H1 (cell line): ENCODE results near the gene TBX3. TPM values are rescaled to one million over a fixed set of nuclear protein-coding genes. Genes with fewer than 3 reads are reported as not detected.

Experiments used
- CTCF ChIA-PET: fragments of 300-600 bp; sonication (Branson Sonifier 250); formaldehyde crosslinking; loops from one replicate; lab custom pipeline; 2021; ENCODE audit not compliant: partially characterized antibody; lab: Charles Lee
- POLR2A ChIA-PET: fragments of 300-600 bp; sonication (Branson Sonifier 250); formaldehyde crosslinking; loops from one replicate; lab custom pipeline; 2021; ENCODE audit warnings: inconsistent platforms; ENCODE audit not compliant: partially characterized antibody; lab: Charles Lee
- DNase-seq, 2 experiments: peaks; one replicate each; pipeline versions ENCODE4 v3.0.0 to v3.0.0-alpha.2; 2010 to 2022; ENCODE audit warnings: low spot score in 2 of 2, low read depth in 1 of 2, mixed read lengths in 1 of 2
- FAIRE-seq: peaks from 2 replicates; lab custom pipeline; 2011; peaks lifted over from hg19 to GRCh38; lab: Jason Lieb, UNC
- H2AFZ ChIP-seq: 2 replicates; pipeline ENCODE4 v1.8.1; 2012; ENCODE audit warnings: low read length, inconsistent platforms
- H2AK5ac ChIP-seq: 2 replicates; pipeline ENCODE4 v1.6.1; 2013; ENCODE audit warnings: low read depth, low read length
- H2BK120ac ChIP-seq: replicated peaks from 2 replicates; pipeline ENCODE3; 2013; ENCODE audit warnings: low read depth, low read length, inconsistent platforms
- H2BK12ac ChIP-seq: 2 replicates; pipeline ENCODE4 v1.6.1; 2013; ENCODE audit warnings: low read depth, low read length
- H2BK15ac ChIP-seq: 2 replicates; pipeline ENCODE4 v1.6.1; 2013; ENCODE audit warnings: low read length
- H2BK20ac ChIP-seq: 2 replicates; pipeline ENCODE4 v1.6.1; 2013; ENCODE audit warnings: low read length
- H2BK5ac ChIP-seq: 2 replicates; pipeline ENCODE4 v1.6.1; 2013; ENCODE audit warnings: low read depth, low read length
- H3K14ac ChIP-seq: 2 replicates; pipeline ENCODE4 v1.6.1; 2013; ENCODE audit warnings: inconsistent platforms; ENCODE audit not compliant: insufficient read length
- H3K18ac ChIP-seq: 2 replicates; pipeline ENCODE4 v1.6.1; 2013; ENCODE audit warnings: low read length; ENCODE audit errors: extremely low read depth
- H3K23ac ChIP-seq: 2 replicates; pipeline ENCODE4 v1.6.1; 2013; ENCODE audit warnings: inconsistent platforms; ENCODE audit not compliant: insufficient read length
- H3K23me2 ChIP-seq: 2 replicates; pipeline ENCODE4 v1.6.1; 2013; ENCODE audit warnings: low read depth, low read length
- H3K27ac ChIP-seq: 2 replicates; pipeline ENCODE4 v1.6.1; 2011; ENCODE audit warnings: low read depth, low read length, inconsistent platforms
- H3K27me3 ChIP-seq, 4 experiments: replicated peaks in 1 of 4; 1 replicate in 1 of 4; 2 replicates in 3 of 4; pipeline versions ENCODE4 v1.6.1 to v1.8.1; 2011 to 2013; ENCODE audit warnings: low read length in 3 of 4, mild to moderate bottlenecking in 3 of 4, inconsistent platforms in 2 of 4, mixed read lengths in 2 of 4, moderate library complexity in 1 of 4; ENCODE audit not compliant: control insufficient read depth in 3 of 4, insufficient read depth in 3 of 4; ENCODE audit errors: extremely low read depth in 1 of 4
- H3K36me3 ChIP-seq, 4 experiments: 2 replicates each; pipeline versions ENCODE4 v1.6.1 to v1.8.1; 2011 to 2013; ENCODE audit warnings: mild to moderate bottlenecking in 4 of 4, low read length in 3 of 4, moderate library complexity in 2 of 4, control low read depth in 1 of 4, inconsistent platforms in 1 of 4; ENCODE audit not compliant: insufficient read depth in 4 of 4, control insufficient read depth in 2 of 4
- H3K4ac ChIP-seq: replicated peaks from 2 replicates; pipeline ENCODE3; 2013; ENCODE audit warnings: low read length, low read depth, mixed read lengths, inconsistent platforms; ENCODE audit not compliant: insufficient read length
- H3K4me1 ChIP-seq, 4 experiments: replicated peaks in 1 of 4; 1 replicate in 1 of 4; 2 replicates in 3 of 4; pipeline versions ENCODE4 v1.6.1 to v1.8.1; 2011 to 2013; ENCODE audit warnings: low read length in 3 of 4, inconsistent platforms in 2 of 4, mixed read lengths in 1 of 4; ENCODE audit not compliant: insufficient read depth in 4 of 4, control insufficient read depth in 3 of 4
- H3K4me2 ChIP-seq, 2 experiments: 2 replicates each; pipeline versions ENCODE4 v1.6.1 to v1.8.1; 2011 to 2013; ENCODE audit warnings: low read depth in 2 of 2, low read length in 2 of 2, control low read depth in 1 of 2, inconsistent platforms in 1 of 2, mild to moderate bottlenecking in 1 of 2; ENCODE audit not compliant: insufficient read depth in 1 of 2
- H3K4me3 ChIP-seq, 4 experiments: fragments of 200-600, 300-600 bp in 1 of 4; sonication (generic), shearing (Covaris generic), sonication (Bioruptor Twin) in 1 of 4; 2 replicates each; pipeline versions ENCODE4 v1.5.1 to v1.8.1; 2011 to 2016; ENCODE audit warnings: low read length in 4 of 4, low read depth in 3 of 4, control low read depth in 2 of 4, inconsistent platforms in 2 of 4, mild to moderate bottlenecking in 2 of 4, mixed read lengths in 1 of 4, moderate library complexity in 1 of 4; ENCODE audit not compliant: insufficient read depth in 2 of 4; ENCODE audit errors: extremely low read depth in 1 of 4
- H3K56ac ChIP-seq: replicated peaks from 2 replicates; pipeline ENCODE3; 2013; ENCODE audit warnings: low read depth, mild to moderate bottlenecking, mixed read lengths, low read length, inconsistent platforms; ENCODE audit not compliant: insufficient read length
- H3K79me1 ChIP-seq: 2 replicates; pipeline ENCODE4 v1.6.1; 2013; ENCODE audit warnings: low read depth, low read length, control low read depth
- H3K79me2 ChIP-seq, 2 experiments: 2 replicates each; pipeline versions ENCODE4 v1.6.1 to v1.8.1; 2012 to 2013; ENCODE audit warnings: low read length in 2 of 2, mild to moderate bottlenecking in 2 of 2, inconsistent platforms in 1 of 2; ENCODE audit not compliant: insufficient read depth in 2 of 2, control insufficient read depth in 1 of 2
- H3K9ac ChIP-seq, 4 experiments: replicated peaks in 1 of 4; 1 replicate in 1 of 4; 2 replicates in 3 of 4; pipeline versions ENCODE4 v1.6.1 to v1.8.1; 2011 to 2013; ENCODE audit warnings: low read depth in 3 of 4, low read length in 3 of 4, control low read depth in 2 of 4, mild to moderate bottlenecking in 2 of 4, moderate library complexity in 2 of 4, inconsistent platforms in 1 of 4; ENCODE audit errors: extremely low read depth in 1 of 4
- H3K9me3 ChIP-seq, 2 experiments: 2 replicates each; pipeline versions ENCODE4 v1.6.1 to v1.8.1; 2012 to 2013; ENCODE audit warnings: mild to moderate bottlenecking in 2 of 2, moderate library complexity in 2 of 2, control low read depth in 1 of 2, inconsistent platforms in 1 of 2, low read depth in 1 of 2, low read length in 1 of 2, mixed read lengths in 1 of 2; ENCODE audit not compliant: insufficient read depth in 2 of 2
- H4K20me1 ChIP-seq, 2 experiments: replicated peaks in 1 of 2; 2 replicates each; pipeline versions ENCODE3 to v1.8.1; 2011 to 2013; ENCODE audit warnings: inconsistent platforms in 2 of 2, low read length in 2 of 2, mild to moderate bottlenecking in 1 of 2; ENCODE audit not compliant: insufficient read depth in 2 of 2, control insufficient read depth in 1 of 2
- H4K5ac ChIP-seq: 2 replicates; pipeline ENCODE4 v1.6.1; 2013; ENCODE audit warnings: low read length, low read depth, mixed read lengths, inconsistent platforms; ENCODE audit not compliant: insufficient read length
- H4K8ac ChIP-seq: 2 replicates; pipeline ENCODE4 v1.8.0; 2013; ENCODE audit warnings: mild to moderate bottlenecking, moderate library complexity, low read length, inconsistent platforms; ENCODE audit not compliant: insufficient read depth; ENCODE audit errors: extremely low read depth
- H4K91ac ChIP-seq: replicated peaks from 2 replicates; pipeline ENCODE3; 2013; ENCODE audit warnings: low read length, mixed read lengths, inconsistent platforms; ENCODE audit not compliant: insufficient read length
- GABPA ChIP-seq: IDR thresholded peaks from 2 replicates; pipeline ENCODE4 v1.6.1; 2011; ENCODE audit warnings: mild to moderate bottlenecking, low read length, moderate library complexity, borderline replicate concordance; ENCODE audit not compliant: insufficient read depth
- JUN ChIP-seq: IDR thresholded peaks from 2 replicates; pipeline ENCODE4 v1.6.1; 2011; ENCODE audit warnings: low read depth, mild to moderate bottlenecking, improper control_type of control experiment, low read length
- WGBS, 2 experiments: shearing (Covaris generic) in 1 of 2; methylation state at CpG; one replicate each; pipeline versions ENCODE4 v1.1.6 to v1.1.7; 2013 to 2015; ENCODE audit warnings: low lambda C conversion rate in 2 of 2, mixed read lengths in 2 of 2, inconsistent platforms in 1 of 2, low coverage in 1 of 2, missing lambda C conversion rate in 1 of 2; ENCODE audit not compliant: insufficient replicate concordance in 2 of 2, insufficient coverage in 1 of 2, insufficient read length in 1 of 2; ENCODE audit errors: extremely low coverage in 1 of 2, missing lambda C conversion rate in 1 of 2; 5-methylcytosine and 5-hydroxymethylcytosine counted together
- polyA plus RNA-seq, 7 experiments: library from polyadenylated mRNA; depleted of rRNA in 3 of 7; stranded (reverse) in 5 of 7; unstranded in 2 of 7; fragments of >200 nt in 5 of 7; fragments of 200-250 nt in 2 of 7; gene quantifications; 1 replicate in 5 of 7; 2 replicates in 1 of 7; 4 replicates in 1 of 7; pipeline versions ENCODE4 v1.2.1 to v1.2.3, GENCODE V29; 2011 to 2013; ENCODE audit warnings: missing spikeins in 2 of 7, mixed read lengths in 2 of 7
- total RNA-seq: library from RNA; stranded (reverse); fragmentation: NEBNext Ultra II Directional; extraction: Animal tissue kit (Norgen Biotek cat#: 25700); gene quantifications from 2 replicates; pipeline ENCODE4 v1.2.1, GENCODE V29; 2021

Gene TBX3
- total and polyA plus RNA-seq, 2 of the 8 experiments (the other 6 are each of a cell fraction or from before 2014, with no cell fraction given) = 0.09 to 1.0 TPM

- ChIA-PET CTCF (interaction anchor here (0.8 to 1.3 kb wide), 3 partner anchors 19 to 46 kb away, joined by 3 to 5 read pairs (median 4); no protein-coding TSS in a partner anchor), POLR2A (interaction anchor here (1.8 to 5.9 kb wide), 2 partner anchors 12 to 17 kb away, joined by 6 to 45 read pairs; partner anchors contain the start of gene TBX3)
- WGBS, 2 experiments = 7% methylated on average over 4 of the region's 4 CpGs; no CpG with 5 or more reads in 1 of the 2 experiments
- Histone ChIP-seq H2BK5ac (no peak overlapping the region), H2BK120ac (no peak overlapping the region), H4K20me1 (peaks cover 11 to 12% of the 10 kb centered on the region in 2 experiments), H4K5ac (no peak overlapping the region), H3K27ac (no peak overlapping the region), H2AFZ (no peak overlapping the region), H3K79me2 (no peaks in the 10 kb centered on the region), H3K23me2 (peaks cover 8% of the 10 kb centered on the region; the same call in 1 of the 2 replicates), H4K8ac (no peak overlapping the region), H2BK20ac (no peak overlapping the region), H4K91ac (no peak overlapping the region), H3K4ac (no peak overlapping the region), H3K9me3 (no peaks in the 10 kb centered on the region), H3K14ac (no peak overlapping the region), H3K4me1 (peaks cover 3 to 47% (median 23%) of the 10 kb centered on the region in 4 experiments), H2AK5ac (no peak overlapping the region), H3K27me3 (peaks cover 62 to 92% (median 87%) of the 10 kb centered on the region in 4 experiments), H3K56ac (no peak overlapping the region), H3K23ac (no peak overlapping the region), H3K79me1 (no peaks in the 10 kb centered on the region), H2BK12ac (no peak overlapping the region), H3K18ac (no peak overlapping the region), H3K4me2 (peak overlapping the region in 1 of 2 experiments; percentile 38; a peak in 1 of 4 replicates), H2BK15ac (no peak overlapping the region), H3K4me3 (no peak overlapping the region), H3K9ac (no peak overlapping the region), H3K36me3 (no peaks in the 10 kb centered on the region)
- FAIRE-seq (no peak), DNase-seq (no peak)
- TF ChIP-seq GABPA = no peak
- TF ChIP-seq JUN = no peak
Measured at GRCh38 chr12:114671066-114671442, 12.9 kb downstream of the TBX3 start.
